Smooth muscle cell (in vitro differentiated cells): Measurements from ENCODE around the gene PF4V1. TPM values are rescaled to one million over a fixed set of nuclear protein-coding genes. Genes with fewer than 3 reads are reported as not detected.

Source experiments
- DNase-seq: peaks from one replicate; lab custom pipeline; 2025; ENCODE audit not compliant: unreplicated experiment; lab: John Stamatoyannopoulos, UW
- H2AFZ ChIP-seq: fragments of 200-600 bp; sonication (generic); 2 replicates; pipeline ENCODE4 v1.6.0; 2016; ENCODE audit warnings: antibody characterized with exemption, low read depth, mild to moderate bottlenecking
- H3F3A ChIP-seq: fragments of 200-600 bp; sonication (generic); 2 replicates; pipeline ENCODE4 v1.6.0; 2017; ENCODE audit warnings: antibody characterized with exemption, low read depth
- H3K27ac ChIP-seq: fragments of 200-600 bp; sonication (generic); 2 replicates; pipeline ENCODE4 v1.5.1; 2016; ENCODE audit warnings: low read depth, mild to moderate bottlenecking
- H3K27me3 ChIP-seq: fragments of 200-600 bp; sonication (generic); 2 replicates; pipeline ENCODE4 v1.6.1; 2016; ENCODE audit warnings: low read depth, mild to moderate bottlenecking
- H3K36me3 ChIP-seq: fragments of 200-600 bp; sonication (generic); 2 replicates; pipeline ENCODE4 v1.5.1; 2016; ENCODE audit warnings: low read depth
- H3K4me1 ChIP-seq: fragments of 200-600 bp; sonication (generic); 2 replicates; pipeline ENCODE4 v1.5.1; 2016; ENCODE audit warnings: low read depth
- H3K4me2 ChIP-seq: fragments of 200-600 bp; sonication (generic); 2 replicates; pipeline ENCODE4 v1.6.0; 2016; ENCODE audit warnings: mild to moderate bottlenecking
- H3K4me3 ChIP-seq: fragments of 200-600 bp; sonication (generic); 2 replicates; pipeline ENCODE4 v1.5.1; 2016; ENCODE audit warnings: mild to moderate bottlenecking
- H3K79me2 ChIP-seq: fragments of 200-600 bp; sonication (generic); 2 replicates; pipeline ENCODE4 v1.6.0; 2016; ENCODE audit warnings: low read depth, mild to moderate bottlenecking
- H3K9ac ChIP-seq: fragments of 200-600 bp; sonication (generic); 2 replicates; pipeline ENCODE4 v1.6.0; 2016; ENCODE audit warnings: low read depth
- H3K9me3 ChIP-seq: fragments of 200-600 bp; sonication (generic); replicated peaks from 2 replicates; pipeline ENCODE4 v1.5.1; 2016; ENCODE audit warnings: low read depth
- H4K20me1 ChIP-seq: fragments of 200-600 bp; sonication (generic); 2 replicates; pipeline ENCODE4 v1.6.0; 2016; ENCODE audit warnings: low read depth
- WGBS: methylation state at CpG from one replicate; pipeline ENCODE4 v1.1.7; 2016; ENCODE audit warnings: low lambda C conversion rate; 5-methylcytosine and 5-hydroxymethylcytosine counted together
- polyA plus RNA-seq: library from polyadenylated mRNA; unstranded; fragments of >200 nt; fragmentation: Nextera tagmentation; extraction: Ambion mirVana; gene quantifications from 2 replicates; pipeline ENCODE4 v1.2.1, GENCODE V29; 2016
- total RNA-seq: library from RNA; depleted of rRNA; stranded (reverse); fragments of >200 nt; gene quantifications from 2 replicates; pipeline ENCODE4 v1.2.3, GENCODE V29; 2014
- TF ChIP-seq, protein P1 (sequence below): fragments of 200-600 bp; sonication (generic); IDR thresholded peaks from 2 replicates; pipeline ENCODE4 v1.5.1; 2017; ENCODE audit warnings: borderline replicate concordance, mild to moderate bottlenecking, antibody characterized with exemption; ENCODE audit not compliant: insufficient read depth, poor library complexity, severe bottlenecking

Gene PF4V1
- total and polyA plus RNA-seq, 2 experiments from 2014 or later, result 0.35 TPM; not detected in 1

DNA sequence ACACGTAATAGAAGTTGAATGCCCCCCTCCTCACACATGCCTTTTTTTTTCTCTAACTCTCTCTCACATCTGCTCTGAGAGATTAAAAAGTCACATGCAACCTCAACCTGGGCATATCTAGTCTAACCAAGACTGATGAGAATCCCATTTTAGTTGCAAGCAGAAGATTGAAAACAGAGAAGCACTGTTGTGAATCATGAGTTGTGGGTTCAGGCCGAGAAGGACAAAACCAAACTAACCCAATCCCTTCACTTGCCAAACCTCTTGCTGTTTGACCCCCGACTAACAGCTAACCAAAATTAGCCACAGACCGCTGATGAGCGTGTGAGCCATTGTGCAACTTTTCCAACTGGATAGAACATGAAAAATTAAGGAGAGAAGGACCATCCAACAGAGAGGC, 47.9 kb downstream of the PF4V1 start:
- H4K20me1 ChIP-seq, result no peaks in the 10 kb centered on the region
- no peak overlapping the region for H3K27ac ChIP-seq
- WGBS, result 93% methylated on average over 5 of the region's 5 CpGs
- TF ChIP-seq, protein P1, sequence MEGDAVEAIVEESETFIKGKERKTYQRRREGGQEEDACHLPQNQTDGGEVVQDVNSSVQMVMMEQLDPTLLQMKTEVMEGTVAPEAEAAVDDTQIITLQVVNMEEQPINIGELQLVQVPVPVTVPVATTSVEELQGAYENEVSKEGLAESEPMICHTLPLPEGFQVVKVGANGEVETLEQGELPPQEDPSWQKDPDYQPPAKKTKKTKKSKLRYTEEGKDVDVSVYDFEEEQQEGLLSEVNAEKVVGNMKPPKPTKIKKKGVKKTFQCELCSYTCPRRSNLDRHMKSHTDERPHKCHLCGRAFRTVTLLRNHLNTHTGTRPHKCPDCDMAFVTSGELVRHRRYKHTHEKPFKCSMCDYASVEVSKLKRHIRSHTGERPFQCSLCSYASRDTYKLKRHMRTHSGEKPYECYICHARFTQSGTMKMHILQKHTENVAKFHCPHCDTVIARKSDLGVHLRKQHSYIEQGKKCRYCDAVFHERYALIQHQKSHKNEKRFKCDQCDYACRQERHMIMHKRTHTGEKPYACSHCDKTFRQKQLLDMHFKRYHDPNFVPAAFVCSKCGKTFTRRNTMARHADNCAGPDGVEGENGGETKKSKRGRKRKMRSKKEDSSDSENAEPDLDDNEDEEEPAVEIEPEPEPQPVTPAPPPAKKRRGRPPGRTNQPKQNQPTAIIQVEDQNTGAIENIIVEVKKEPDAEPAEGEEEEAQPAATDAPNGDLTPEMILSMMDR, result no peak
- H3K9ac ChIP-seq, result no peak overlapping the region
- no peaks in the 10 kb centered on the region for H3K36me3 ChIP-seq
- no peaks in the 10 kb centered on the region for H3K27me3 ChIP-seq
- H3K4me1 ChIP-seq, result no peaks in the 10 kb centered on the region
- DNase-seq, result no peak
- no peaks in the 10 kb centered on the region for H3F3A ChIP-seq
- H3K9me3 ChIP-seq, result no peaks in the 10 kb centered on the region
- H2AFZ ChIP-seq, result no peak overlapping the region
- H3K79me2 ChIP-seq, result no peaks in the 10 kb centered on the region
- no peak overlapping the region for H3K4me3 ChIP-seq
- no peak overlapping the region for H3K4me2 ChIP-seq

DNA sequence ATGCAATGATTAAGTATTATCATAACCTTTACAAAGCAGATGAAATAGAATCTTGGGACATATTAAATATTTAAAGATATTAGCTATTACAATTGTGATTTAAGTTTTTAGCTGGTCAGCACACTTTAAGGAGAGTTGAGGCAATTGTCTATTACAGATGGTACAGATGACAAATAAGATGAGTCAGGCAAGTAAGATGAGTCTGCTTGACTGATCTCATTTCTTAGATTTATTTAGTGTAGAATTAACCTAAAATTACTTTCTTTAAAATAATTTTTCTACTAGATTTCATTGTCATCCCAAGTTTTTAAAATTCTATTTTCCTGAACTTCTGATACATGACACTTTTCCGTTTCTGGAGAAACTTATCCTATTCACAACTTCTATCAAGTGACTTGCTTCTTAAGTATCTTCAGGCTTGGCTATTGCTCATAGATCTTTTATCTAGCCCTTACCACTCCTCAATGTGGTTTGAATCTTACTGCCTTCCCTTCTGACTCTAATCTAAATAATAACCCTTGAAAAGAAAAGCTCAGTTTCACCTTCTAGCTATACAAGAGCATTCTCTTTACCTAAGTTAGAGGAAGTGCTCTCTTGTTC, 49.0 kb downstream of the PF4V1 start:
- H3K9me3 ChIP-seq, result no peaks in the 10 kb centered on the region
- DNase-seq, result no peak
- H4K20me1 ChIP-seq, result no peaks in the 10 kb centered on the region
- no peak overlapping the region for H3K4me2 ChIP-seq
- H3K79me2 ChIP-seq, result no peaks in the 10 kb centered on the region
- WGBS, result 68% methylated on average over 1 of the region's 1 CpG
- H3K36me3 ChIP-seq, result no peaks in the 10 kb centered on the region
- no peak overlapping the region for H3K4me3 ChIP-seq
- no peak overlapping the region for H3K27ac ChIP-seq
- H3F3A ChIP-seq, result no peaks in the 10 kb centered on the region
- no peak overlapping the region for H3K9ac ChIP-seq
- no peak overlapping the region for H2AFZ ChIP-seq
- no peaks in the 10 kb centered on the region for H3K27me3 ChIP-seq
- TF ChIP-seq, protein P1, result no peak
- no peaks in the 10 kb centered on the region for H3K4me1 ChIP-seq

DNA sequence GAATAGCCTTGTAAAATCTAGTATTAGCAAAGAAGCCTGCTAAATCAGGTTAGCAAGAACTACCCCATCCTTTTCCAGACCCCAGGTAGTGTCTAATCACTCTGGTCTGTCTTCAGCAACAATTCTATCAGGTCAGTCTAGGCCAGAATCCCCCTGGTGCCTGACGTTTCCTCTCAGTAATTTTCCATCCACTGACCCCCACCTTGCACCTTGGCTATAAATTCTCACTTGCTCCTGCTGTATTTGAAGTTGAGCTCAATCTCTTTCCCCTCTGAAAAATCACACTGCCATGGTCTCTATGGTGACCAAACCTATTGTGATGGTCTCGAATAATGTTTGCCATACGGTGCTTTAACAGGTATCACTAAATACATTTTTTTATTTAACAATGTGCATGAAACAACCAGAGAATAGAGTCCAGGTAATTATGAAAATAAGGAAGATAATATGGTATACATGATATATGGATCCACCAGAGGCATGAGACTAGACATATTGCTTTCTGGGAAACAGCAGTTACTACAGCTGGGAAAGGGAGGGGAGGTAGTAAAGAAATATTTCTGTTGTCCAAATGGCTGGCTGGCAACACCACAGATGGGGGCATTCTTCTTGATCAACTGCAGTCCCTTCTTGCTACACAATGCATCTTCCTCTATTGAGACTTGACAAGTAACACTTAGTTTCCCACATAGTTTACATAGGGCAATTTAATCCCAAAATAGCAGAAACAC, 49.9 kb downstream of the PF4V1 start:
- no peak for DNase-seq
- Histone ChIP-seq H2AFZ (no peak overlapping the region), H3K79me2 (no peaks in the 10 kb centered on the region), H3K9ac (no peak overlapping the region), H3K4me2 (no peak overlapping the region), H3K9me3 (no peaks in the 10 kb centered on the region), H3K4me1 (no peaks in the 10 kb centered on the region), H3K4me3 (no peak overlapping the region), H3K36me3 (no peaks in the 10 kb centered on the region), H4K20me1 (no peaks in the 10 kb centered on the region), H3K27ac (no peak overlapping the region), H3F3A (no peaks in the 10 kb centered on the region), H3K27me3 (no peaks in the 10 kb centered on the region)
- TF ChIP-seq, protein P1, result no peak
- WGBS, result 82% methylated on average over 3 of the region's 3 CpGs

Other genes starting within 250 kb of the PF4V1 start
- 0.09 TPM in 1 of 2 replicates, not detected in the other for gene RASSF6, start 232.9 kb upstream of the PF4V1 start, total RNA-seq
- gene RASSF6, start 232.9 kb upstream of the PF4V1 start, polyA plus RNA-seq, result 0.28 TPM in 1 of 2 replicates, not detected in the other
- 28.7 and 37.9 TPM in 2 replicates for gene CXCL8, start 112.7 kb upstream of the PF4V1 start, total RNA-seq
- gene CXCL8, start 112.7 kb upstream of the PF4V1 start, polyA plus RNA-seq, result 8.7 and 10.2 TPM in 2 replicates
- gene CXCL6, start 16.6 kb upstream of the PF4V1 start, total RNA-seq, result 24.1 and 31.7 TPM in 2 replicates
- gene CXCL6, start 16.6 kb upstream of the PF4V1 start, polyA plus RNA-seq, result 24.4 and 30.6 TPM in 2 replicates
- gene CXCL1, start 16.1 kb downstream of the PF4V1 start, total RNA-seq, result 6.4 and 20.9 TPM in 2 replicates
- 23.2 and 39.7 TPM in 2 replicates for gene CXCL1, start 16.1 kb downstream of the PF4V1 start, polyA plus RNA-seq
- 2.3 TPM in 1 of 2 replicates, not detected in the other for gene PF4, start 128.7 kb downstream of the PF4V1 start, total RNA-seq
- 1.9 and 5.8 TPM in 2 replicates for gene PF4, start 128.7 kb downstream of the PF4V1 start, polyA plus RNA-seq
- not detected in 2 replicates for gene PPBP, start 134.9 kb downstream of the PF4V1 start, total RNA-seq
- 0.26 TPM in 1 of 2 replicates, not detected in the other for gene PPBP, start 134.9 kb downstream of the PF4V1 start, polyA plus RNA-seq
- 2.8 and 3.7 TPM in 2 replicates for gene CXCL5, start 145.4 kb downstream of the PF4V1 start, total RNA-seq
- gene CXCL5, start 145.4 kb downstream of the PF4V1 start, polyA plus RNA-seq, result 2.5 and 4.2 TPM in 2 replicates
- 0.63 and 1.6 TPM in 2 replicates for gene CXCL3, start 185.4 kb downstream of the PF4V1 start, total RNA-seq
- gene CXCL3, start 185.4 kb downstream of the PF4V1 start, polyA plus RNA-seq, result 3.2 and 5.6 TPM in 2 replicates
- gene CXCL2, start 245.9 kb downstream of the PF4V1 start, total RNA-seq, result 11.3 and 16.1 TPM in 2 replicates
- gene CXCL2, start 245.9 kb downstream of the PF4V1 start, polyA plus RNA-seq, result 15.2 and 26.1 TPM in 2 replicates